Measurements from ENCODE around the gene PAPSS1.

The PAPSS1 gene

DNA sequence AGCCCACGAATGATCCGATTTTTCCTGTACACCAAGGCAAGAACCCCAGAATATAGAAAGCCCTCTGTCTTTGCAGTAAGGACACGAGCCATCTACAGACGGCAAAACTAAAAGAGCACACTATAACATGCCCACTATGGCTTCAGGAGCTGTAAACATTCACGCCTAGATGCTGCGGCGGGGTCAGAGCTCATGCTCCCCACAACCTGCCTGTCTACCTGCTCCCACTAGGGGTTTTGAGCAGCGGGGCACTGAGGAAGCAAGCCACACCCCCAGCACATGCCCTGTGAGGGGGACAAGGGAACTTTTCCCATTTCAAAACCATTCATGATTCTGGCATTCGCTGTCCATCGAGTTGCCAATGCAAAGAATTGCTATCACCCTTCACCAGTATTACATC lies 144.8 kb downstream of the PAPSS1 start:
- no peak overlapping the region for H3K9ac ChIP-seq (ENCODE audit: low read depth, low read length, poor library complexity, severe bottlenecking)
- no peaks in the 10 kb centered on the region for H3K79me2 ChIP-seq (ENCODE audit: insufficient read depth, low read length)
- H3K4me1 ChIP-seq (ENCODE audit: insufficient read depth, low read length, poor library complexity, severe bottlenecking) = no peaks in the 10 kb centered on the region
- H3F3A ChIP-seq (ENCODE audit: low read depth) = no peaks in the 10 kb centered on the region
- H3K4me3 ChIP-seq (ENCODE audit: low read length, poor library complexity, severe bottlenecking) = no peak overlapping the region
- TF ChIP-seq, protein P1, sequence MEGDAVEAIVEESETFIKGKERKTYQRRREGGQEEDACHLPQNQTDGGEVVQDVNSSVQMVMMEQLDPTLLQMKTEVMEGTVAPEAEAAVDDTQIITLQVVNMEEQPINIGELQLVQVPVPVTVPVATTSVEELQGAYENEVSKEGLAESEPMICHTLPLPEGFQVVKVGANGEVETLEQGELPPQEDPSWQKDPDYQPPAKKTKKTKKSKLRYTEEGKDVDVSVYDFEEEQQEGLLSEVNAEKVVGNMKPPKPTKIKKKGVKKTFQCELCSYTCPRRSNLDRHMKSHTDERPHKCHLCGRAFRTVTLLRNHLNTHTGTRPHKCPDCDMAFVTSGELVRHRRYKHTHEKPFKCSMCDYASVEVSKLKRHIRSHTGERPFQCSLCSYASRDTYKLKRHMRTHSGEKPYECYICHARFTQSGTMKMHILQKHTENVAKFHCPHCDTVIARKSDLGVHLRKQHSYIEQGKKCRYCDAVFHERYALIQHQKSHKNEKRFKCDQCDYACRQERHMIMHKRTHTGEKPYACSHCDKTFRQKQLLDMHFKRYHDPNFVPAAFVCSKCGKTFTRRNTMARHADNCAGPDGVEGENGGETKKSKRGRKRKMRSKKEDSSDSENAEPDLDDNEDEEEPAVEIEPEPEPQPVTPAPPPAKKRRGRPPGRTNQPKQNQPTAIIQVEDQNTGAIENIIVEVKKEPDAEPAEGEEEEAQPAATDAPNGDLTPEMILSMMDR (conservative IDR thresholded peaks at IDR 0.05; ENCODE audit: low read length) = no peak
- no peaks in the 10 kb centered on the region for H3K9me3 ChIP-seq (ENCODE audit: insufficient read depth, low read depth, low read length)
- no peaks in the 10 kb centered on the region for H3K27me3 ChIP-seq (ENCODE audit: insufficient read depth, low read length, poor library complexity, severe bottlenecking)
- no peaks in the 10 kb centered on the region for H3K9me2 ChIP-seq (replicated peaks; ENCODE audit: low read depth, low read length)
- no peaks in the 10 kb centered on the region for H3K36me3 ChIP-seq (ENCODE audit: insufficient read depth, low read length)
- H2AFZ ChIP-seq (ENCODE audit: low read length) = no peak overlapping the region
- H3K4me2 ChIP-seq (ENCODE audit: low read depth, low read length, poor library complexity, severe bottlenecking) = no peak overlapping the region
- no peaks in the 10 kb centered on the region for H4K20me1 ChIP-seq (ENCODE audit: insufficient read depth, low read length, poor library complexity, severe bottlenecking)

DNA sequence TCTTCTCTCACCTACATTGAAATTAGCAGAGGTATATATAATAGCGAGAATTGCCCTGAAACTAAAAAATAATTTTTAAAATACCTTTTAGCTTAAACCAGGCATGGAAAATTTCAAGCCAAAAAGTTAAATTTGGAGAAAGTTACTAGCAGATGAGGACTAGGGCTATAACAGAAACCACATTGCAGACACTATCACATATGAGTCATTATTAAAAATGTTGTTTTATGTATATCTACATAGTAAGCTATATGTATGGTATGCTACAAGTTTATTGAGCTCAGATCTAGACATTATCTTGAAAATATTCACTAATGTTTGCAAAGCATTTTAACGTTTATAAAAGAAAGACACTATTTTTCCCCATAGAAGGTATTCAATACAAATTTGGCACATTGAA lies 147.8 kb downstream of the PAPSS1 start:
- H2AFZ ChIP-seq (ENCODE audit: low read length) = no peak overlapping the region
- H3K4me1 ChIP-seq (ENCODE audit: insufficient read depth, low read length, poor library complexity, severe bottlenecking) = no peaks in the 10 kb centered on the region
- H3K4me2 ChIP-seq (ENCODE audit: low read depth, low read length, poor library complexity, severe bottlenecking) = no peak overlapping the region
- H3K9me2 ChIP-seq (replicated peaks; ENCODE audit: low read depth, low read length) = no peaks in the 10 kb centered on the region
- H3K9ac ChIP-seq (ENCODE audit: low read depth, low read length, poor library complexity, severe bottlenecking) = no peak overlapping the region
- no peaks in the 10 kb centered on the region; the same call in 1 of the 2 replicates for H3F3A ChIP-seq (ENCODE audit: low read depth)
- no peak for TF ChIP-seq EZH2phosphoT487 (IDR thresholded peaks at IDR 0.05; ENCODE audit: borderline replicate concordance)
- TF ChIP-seq, protein P1 (conservative IDR thresholded peaks at IDR 0.05; ENCODE audit: low read length) = no peak
- H3K36me3 ChIP-seq (ENCODE audit: insufficient read depth, low read length) = no peaks in the 10 kb centered on the region
- H3K79me2 ChIP-seq (ENCODE audit: insufficient read depth, low read length) = no peaks in the 10 kb centered on the region
- H3K27me3 ChIP-seq (ENCODE audit: insufficient read depth, low read length, poor library complexity, severe bottlenecking) = no peaks in the 10 kb centered on the region
- H3K9me3 ChIP-seq (ENCODE audit: insufficient read depth, low read depth, low read length) = no peaks in the 10 kb centered on the region
- H4K20me1 ChIP-seq (ENCODE audit: insufficient read depth, low read length, poor library complexity, severe bottlenecking) = no peaks in the 10 kb centered on the region
- H3K4me3 ChIP-seq (ENCODE audit: low read length, poor library complexity, severe bottlenecking) = no peak overlapping the region

DNA sequence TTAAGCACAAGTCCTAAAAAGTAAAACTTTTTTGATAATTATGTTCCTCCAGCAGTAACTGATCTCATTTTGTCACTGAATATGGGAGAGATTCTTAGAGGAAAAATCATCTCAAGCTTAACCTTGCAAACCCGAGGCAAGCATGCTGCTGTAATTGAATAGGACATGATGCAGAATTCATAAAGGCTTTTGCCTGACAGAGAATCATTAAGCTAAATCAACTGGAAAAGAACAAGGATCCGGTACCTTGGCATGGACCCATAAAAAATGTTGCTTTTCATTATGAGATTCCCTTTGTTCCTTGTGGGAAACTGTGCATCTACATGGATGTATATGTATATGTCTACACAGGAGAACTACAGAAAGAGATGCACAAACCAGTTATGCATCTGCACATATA lies 149.1 kb downstream of the PAPSS1 start:
- no peaks in the 10 kb centered on the region for H3K4me1 ChIP-seq (ENCODE audit: insufficient read depth, low read length, poor library complexity, severe bottlenecking)
- H3K36me3 ChIP-seq (ENCODE audit: insufficient read depth, low read length) = no peaks in the 10 kb centered on the region
- no peaks in the 10 kb centered on the region; the same call in 1 of the 2 replicates for H3F3A ChIP-seq (ENCODE audit: low read depth)
- no peak overlapping the region for H3K9ac ChIP-seq (ENCODE audit: low read depth, low read length, poor library complexity, severe bottlenecking)
- no peaks in the 10 kb centered on the region for H3K9me2 ChIP-seq (replicated peaks; ENCODE audit: low read depth, low read length)
- no peak overlapping the region for H2AFZ ChIP-seq (ENCODE audit: low read length)
- H3K79me2 ChIP-seq (ENCODE audit: insufficient read depth, low read length) = no peaks in the 10 kb centered on the region
- H4K20me1 ChIP-seq (ENCODE audit: insufficient read depth, low read length, poor library complexity, severe bottlenecking) = no peaks in the 10 kb centered on the region
- H3K9me3 ChIP-seq (ENCODE audit: insufficient read depth, low read depth, low read length) = no peaks in the 10 kb centered on the region
- H3K4me2 ChIP-seq (ENCODE audit: low read depth, low read length, poor library complexity, severe bottlenecking) = no peak overlapping the region
- no peaks in the 10 kb centered on the region for H3K27me3 ChIP-seq (ENCODE audit: insufficient read depth, low read length, poor library complexity, severe bottlenecking)
- no peak overlapping the region for H3K4me3 ChIP-seq (ENCODE audit: low read length, poor library complexity, severe bottlenecking)
- TF ChIP-seq EZH2phosphoT487 (IDR thresholded peaks at IDR 0.05; ENCODE audit: borderline replicate concordance) = no peak

DNA sequence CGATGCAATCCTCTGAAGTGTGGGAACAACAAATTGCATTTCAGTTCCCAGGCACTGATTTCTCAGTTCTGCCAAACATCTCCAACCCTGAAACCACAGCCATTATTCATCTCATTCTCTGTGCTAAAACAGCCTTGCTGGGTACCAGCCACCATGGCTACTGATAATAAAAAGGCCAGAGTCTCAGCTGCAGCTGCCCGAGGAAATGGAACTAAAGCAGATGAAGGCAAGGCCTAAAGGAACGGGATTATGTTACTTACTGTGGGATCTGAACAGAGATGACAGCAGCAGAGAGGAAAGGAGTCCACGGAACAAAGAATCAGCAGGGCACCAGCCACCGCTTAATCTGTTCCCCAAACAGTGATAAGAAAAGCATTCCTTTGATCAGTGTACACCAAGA lies 155.7 kb downstream of the PAPSS1 start:
- Histone ChIP-seq H3K4me3 (ENCODE audit: low read length, poor library complexity, severe bottlenecking) (no peak overlapping the region), H4K20me1 (ENCODE audit: insufficient read depth, low read length, poor library complexity, severe bottlenecking) (no peaks in the 10 kb centered on the region), H2AFZ (ENCODE audit: low read length) (no peak overlapping the region), H3K4me1 (ENCODE audit: insufficient read depth, low read length, poor library complexity, severe bottlenecking) (no peaks in the 10 kb centered on the region), H3K79me2 (ENCODE audit: insufficient read depth, low read length) (no peaks in the 10 kb centered on the region), H3K4me2 (ENCODE audit: low read depth, low read length, poor library complexity, severe bottlenecking) (no peak overlapping the region), H3K9me2 (replicated peaks; ENCODE audit: low read depth, low read length) (no peaks in the 10 kb centered on the region), H3K9ac (ENCODE audit: low read depth, low read length, poor library complexity, severe bottlenecking) (no peak overlapping the region), H3K36me3 (ENCODE audit: insufficient read depth, low read length) (no peaks in the 10 kb centered on the region), H3F3A (ENCODE audit: low read depth) (no peaks in the 10 kb centered on the region; the same call in 1 of the 2 replicates), H3K9me3 (ENCODE audit: insufficient read depth, low read depth, low read length) (no peaks in the 10 kb centered on the region), H3K27me3 (ENCODE audit: insufficient read depth, low read length, poor library complexity, severe bottlenecking) (no peaks in the 10 kb centered on the region)
- no peak for TF ChIP-seq EZH2phosphoT487 (IDR thresholded peaks at IDR 0.05; ENCODE audit: borderline replicate concordance)
- TF ChIP-seq, protein P1 (conservative IDR thresholded peaks at IDR 0.05; ENCODE audit: low read length) = no peak

All from Loucy (cell line).